Measurements from ENCODE around the gene ITPRID1. TPM values are rescaled to one million over a fixed set of nuclear protein-coding genes. Genes with fewer than 3 reads are reported as not detected.

ITPRID1 gene
- total RNA-seq, 1 experiment from 2014 or later, result not detected

DNA sequence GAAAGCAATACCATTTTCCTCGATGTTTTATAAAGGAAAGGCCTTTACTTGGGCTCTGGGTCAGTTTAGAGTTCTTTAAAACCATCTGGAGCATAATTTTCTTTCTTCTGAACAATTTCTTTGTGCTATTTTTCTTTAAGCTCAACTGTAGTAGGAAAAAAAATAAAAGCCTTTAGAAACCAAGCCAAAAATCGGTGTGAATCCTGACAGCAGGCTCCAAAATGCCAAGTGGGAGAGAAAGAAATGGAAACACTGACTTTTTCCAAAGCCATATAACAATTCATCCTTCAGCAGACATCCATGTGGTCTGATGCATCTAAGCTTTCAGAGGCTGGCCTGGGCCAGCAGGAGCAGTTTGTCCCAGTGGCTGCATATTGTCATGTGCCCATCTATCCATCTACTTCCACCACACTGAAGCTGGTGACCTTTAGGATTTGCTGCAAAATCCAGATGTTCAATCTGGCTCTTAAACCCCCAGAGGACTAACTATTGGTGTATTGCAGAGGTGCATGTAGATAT lies 23.0 kb upstream of the ITPRID1 start:
- TF ChIP-seq, protein P1, sequence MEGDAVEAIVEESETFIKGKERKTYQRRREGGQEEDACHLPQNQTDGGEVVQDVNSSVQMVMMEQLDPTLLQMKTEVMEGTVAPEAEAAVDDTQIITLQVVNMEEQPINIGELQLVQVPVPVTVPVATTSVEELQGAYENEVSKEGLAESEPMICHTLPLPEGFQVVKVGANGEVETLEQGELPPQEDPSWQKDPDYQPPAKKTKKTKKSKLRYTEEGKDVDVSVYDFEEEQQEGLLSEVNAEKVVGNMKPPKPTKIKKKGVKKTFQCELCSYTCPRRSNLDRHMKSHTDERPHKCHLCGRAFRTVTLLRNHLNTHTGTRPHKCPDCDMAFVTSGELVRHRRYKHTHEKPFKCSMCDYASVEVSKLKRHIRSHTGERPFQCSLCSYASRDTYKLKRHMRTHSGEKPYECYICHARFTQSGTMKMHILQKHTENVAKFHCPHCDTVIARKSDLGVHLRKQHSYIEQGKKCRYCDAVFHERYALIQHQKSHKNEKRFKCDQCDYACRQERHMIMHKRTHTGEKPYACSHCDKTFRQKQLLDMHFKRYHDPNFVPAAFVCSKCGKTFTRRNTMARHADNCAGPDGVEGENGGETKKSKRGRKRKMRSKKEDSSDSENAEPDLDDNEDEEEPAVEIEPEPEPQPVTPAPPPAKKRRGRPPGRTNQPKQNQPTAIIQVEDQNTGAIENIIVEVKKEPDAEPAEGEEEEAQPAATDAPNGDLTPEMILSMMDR (conservative IDR thresholded peaks at IDR 0.05), result no peak
- no peak for TF ChIP-seq EZH2 (IDR thresholded peaks at IDR 0.05; ENCODE audit: low read depth)
- Histone ChIP-seq H3F3A (ENCODE audit: insufficient read depth, low read depth) (no peaks in the 10 kb centered on the region), H3K9me3 (ENCODE audit: insufficient read depth, low read depth) (no peaks in the 10 kb centered on the region), H3K36me3 (ENCODE audit: low read depth) (no peaks in the 10 kb centered on the region), H4K20me1 (ENCODE audit: insufficient read depth) (no peaks in the 10 kb centered on the region), H3K4me3 (no peak overlapping the region), H3K4me2 (no peak overlapping the region), H3K27ac (no peak overlapping the region), H3K9me2 (ENCODE audit: insufficient read depth) (no peaks in the 10 kb centered on the region), H2AFZ (no peak overlapping the region), H3K4me1 (replicated peaks; ENCODE audit: insufficient read depth) (no peaks in the 10 kb centered on the region), H3K27me3 (ENCODE audit: insufficient read depth, low read depth) (peaks cover 17% of the 10 kb centered on the region), H3K79me2 (ENCODE audit: low read depth) (no peaks in the 10 kb centered on the region)
- intact Hi-C loops (cut with micrococcal nuclease; ENCODE audit: unreplicated experiment), result no loop called here
- POLR2A ChIA-PET (ENCODE audit: unreplicated experiment), result no interaction called here
- BruUV-seq (replicated peaks), result no TSS peak
- DNase-seq, result no peak
- CTCF ChIA-PET, result no interaction called here

GRCh38 chr7:31492086-31492485 lies 21.8 kb upstream of the ITPRID1 start:
- H3K27me3 ChIP-seq (ENCODE audit: insufficient read depth, low read depth), result peaks cover 26% of the 10 kb centered on the region
- H3K36me3 ChIP-seq (ENCODE audit: low read depth), result no peaks in the 10 kb centered on the region
- no peaks in the 10 kb centered on the region for H3K79me2 ChIP-seq (ENCODE audit: low read depth)
- no peak overlapping the region for H3K4me2 ChIP-seq
- no peak overlapping the region for H2AFZ ChIP-seq
- no peak for DNase-seq
- H3K9me2 ChIP-seq (ENCODE audit: insufficient read depth), result no peaks in the 10 kb centered on the region
- no peaks in the 10 kb centered on the region for H3F3A ChIP-seq (ENCODE audit: insufficient read depth, low read depth)
- H3K27ac ChIP-seq, result no peak overlapping the region
- intact Hi-C loops (cut with micrococcal nuclease; ENCODE audit: unreplicated experiment), result no loop called here
- H3K4me1 ChIP-seq (replicated peaks; ENCODE audit: insufficient read depth), result no peaks in the 10 kb centered on the region
- TF ChIP-seq, protein P1 (conservative IDR thresholded peaks at IDR 0.05), result no peak
- TF ChIP-seq EZH2 (IDR thresholded peaks at IDR 0.05; ENCODE audit: low read depth), result no peak
- no peaks in the 10 kb centered on the region for H4K20me1 ChIP-seq (ENCODE audit: insufficient read depth)
- BruUV-seq (replicated peaks), result no TSS peak
- ChIA-PET POLR2A (ENCODE audit: unreplicated experiment) (no interaction called here), CTCF (no interaction called here)
- no peaks in the 10 kb centered on the region for H3K9me3 ChIP-seq (ENCODE audit: insufficient read depth, low read depth)
- H3K4me3 ChIP-seq, result no peak overlapping the region

GRCh38 chr7:31493714-31494181 lies 20.1 kb upstream of the ITPRID1 start:
- no TSS peak for BruUV-seq (replicated peaks)
- no peaks in the 10 kb centered on the region for H3F3A ChIP-seq (ENCODE audit: insufficient read depth, low read depth)
- TF ChIP-seq EZH2 (IDR thresholded peaks at IDR 0.05; ENCODE audit: low read depth), result no peak
- TF ChIP-seq, protein P1 (conservative IDR thresholded peaks at IDR 0.05), result no peak
- H3K79me2 ChIP-seq (ENCODE audit: low read depth), result no peaks in the 10 kb centered on the region
- H3K4me3 ChIP-seq, result no peak overlapping the region
- intact Hi-C loops (cut with micrococcal nuclease; ENCODE audit: unreplicated experiment), result no loop called here
- ChIA-PET CTCF (no interaction called here), POLR2A (ENCODE audit: unreplicated experiment) (no interaction called here)
- H2AFZ ChIP-seq, result no peak overlapping the region
- no peaks in the 10 kb centered on the region for H3K9me3 ChIP-seq (ENCODE audit: insufficient read depth, low read depth)
- H4K20me1 ChIP-seq (ENCODE audit: insufficient read depth), result no peaks in the 10 kb centered on the region
- H3K27ac ChIP-seq, result no peak overlapping the region
- no peaks in the 10 kb centered on the region for H3K9me2 ChIP-seq (ENCODE audit: insufficient read depth)
- H3K4me1 ChIP-seq (replicated peaks; ENCODE audit: insufficient read depth), result no peaks in the 10 kb centered on the region
- no peak overlapping the region for H3K4me2 ChIP-seq
- H3K27me3 ChIP-seq (ENCODE audit: insufficient read depth, low read depth), result peaks cover 27% of the 10 kb centered on the region
- DNase-seq, result peak; percentile 25 to 77
- H3K36me3 ChIP-seq (ENCODE audit: low read depth), result no peaks in the 10 kb centered on the region
